ENCODE results near the gene PHACTR1. TPM values are rescaled to one million over a fixed set of nuclear protein-coding genes. Genes with fewer than 3 reads are reported as not detected.

PHACTR1 gene
- total RNA-seq, 1 experiment from 2014 or later = 5.2 TPM

DNA sequence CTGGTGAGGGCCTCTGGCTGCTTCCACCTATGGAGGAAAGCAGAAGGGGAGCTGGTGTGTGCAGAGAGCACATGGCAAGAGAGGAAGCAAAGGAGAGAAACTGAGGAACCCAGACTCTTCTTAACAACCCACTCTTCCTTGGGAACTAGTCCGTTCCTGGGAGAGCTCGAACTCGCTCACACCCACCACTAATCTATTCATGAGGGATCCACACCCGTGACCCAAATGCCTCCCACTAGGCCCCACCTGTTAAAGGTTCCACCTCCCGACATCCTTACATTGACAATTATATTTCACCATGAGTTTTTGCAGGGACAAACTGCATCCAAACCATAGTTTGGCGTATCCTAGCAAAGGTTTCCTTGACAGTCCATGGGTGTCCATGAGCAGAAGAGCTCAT, 488.5 kb downstream of the PHACTR1 start:
- H4K20me1 ChIP-seq (ENCODE audit: insufficient read depth, low read depth, low read length) = no peaks in the 10 kb centered on the region
- no peak for DNase-seq
- no peaks in the 10 kb centered on the region for H3K9me2 ChIP-seq (replicated peaks; ENCODE audit: insufficient read depth, low read length)
- H3K36me3 ChIP-seq (ENCODE audit: insufficient read depth, low read length) = no peaks in the 10 kb centered on the region
- H3K9ac ChIP-seq (ENCODE audit: low read length) = no peak overlapping the region
- no peaks in the 10 kb centered on the region for H3K27me3 ChIP-seq (ENCODE audit: low read length)
- no peak overlapping the region for H3K4me3 ChIP-seq (ENCODE audit: low read length)
- H3K4me1 ChIP-seq (ENCODE audit: low read length) = no peaks in the 10 kb centered on the region
- H2AFZ ChIP-seq (ENCODE audit: low read length) = no peak overlapping the region
- H3K9me3 ChIP-seq (ENCODE audit: low read length) = no peaks in the 10 kb centered on the region
- no peak overlapping the region for H3K4me2 ChIP-seq (ENCODE audit: low read depth, low read length, poor library complexity, severe bottlenecking)
- no peaks in the 10 kb centered on the region for H3K79me2 ChIP-seq (ENCODE audit: low read length)
- no peak overlapping the region for H3K27ac ChIP-seq (ENCODE audit: low read length)

DNA sequence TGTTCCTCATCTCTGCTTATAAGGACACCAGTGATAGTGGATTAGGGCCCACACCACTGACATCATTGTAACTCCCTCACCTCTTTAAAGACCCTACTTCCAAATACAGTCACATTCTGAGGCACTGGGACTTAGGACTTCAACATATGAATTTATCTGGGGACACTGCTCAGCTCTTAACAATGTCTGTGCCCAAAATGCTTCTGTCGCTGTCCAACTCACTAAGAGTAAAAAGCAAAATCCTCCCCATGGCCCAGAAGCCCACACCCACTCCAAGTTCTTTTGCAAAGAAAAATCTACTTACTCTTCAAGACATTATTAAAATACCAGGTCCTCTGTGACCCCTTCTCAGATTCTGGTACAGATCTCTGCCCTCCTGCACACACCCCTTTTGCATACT, 495.5 kb downstream of the PHACTR1 start:
- H3K27ac ChIP-seq (ENCODE audit: low read length) = no peak overlapping the region
- no peak overlapping the region for H2AFZ ChIP-seq (ENCODE audit: low read length)
- H3K79me2 ChIP-seq (ENCODE audit: low read length) = no peaks in the 10 kb centered on the region
- H3K9ac ChIP-seq (ENCODE audit: low read length) = no peak overlapping the region
- no peaks in the 10 kb centered on the region for H4K20me1 ChIP-seq (ENCODE audit: insufficient read depth, low read depth, low read length)
- no peaks in the 10 kb centered on the region for H3K36me3 ChIP-seq (ENCODE audit: insufficient read depth, low read length)
- DNase-seq = no peak
- peaks cover 5% of the 10 kb centered on the region for H3K4me1 ChIP-seq (ENCODE audit: low read length)
- H3K9me3 ChIP-seq (ENCODE audit: low read length) = no peaks in the 10 kb centered on the region
- H3K9me2 ChIP-seq (replicated peaks; ENCODE audit: insufficient read depth, low read length) = no peaks in the 10 kb centered on the region
- H3K4me2 ChIP-seq (ENCODE audit: low read depth, low read length, poor library complexity, severe bottlenecking) = no peak overlapping the region
- no peaks in the 10 kb centered on the region for H3K27me3 ChIP-seq (ENCODE audit: low read length)
- no peak overlapping the region for H3K4me3 ChIP-seq (ENCODE audit: low read length)

- DNase-seq = no peak
- H3K9me2 ChIP-seq (replicated peaks; ENCODE audit: insufficient read depth, low read length) = no peaks in the 10 kb centered on the region
- no peak overlapping the region for H2AFZ ChIP-seq (ENCODE audit: low read length)
- H3K36me3 ChIP-seq (ENCODE audit: insufficient read depth, low read length) = no peaks in the 10 kb centered on the region
- no peak overlapping the region for H3K27ac ChIP-seq (ENCODE audit: low read length)
- no peaks in the 10 kb centered on the region for H4K20me1 ChIP-seq (ENCODE audit: insufficient read depth, low read depth, low read length)
- no peak overlapping the region for H3K4me2 ChIP-seq (ENCODE audit: low read depth, low read length, poor library complexity, severe bottlenecking)
- H3K9me3 ChIP-seq (ENCODE audit: low read length) = no peaks in the 10 kb centered on the region
- peaks cover 10% of the 10 kb centered on the region for H3K4me1 ChIP-seq (ENCODE audit: low read length)
- H3K9ac ChIP-seq (ENCODE audit: low read length) = no peak overlapping the region
- no peaks in the 10 kb centered on the region for H3K27me3 ChIP-seq (ENCODE audit: low read length)
- H3K79me2 ChIP-seq (ENCODE audit: low read length) = no peaks in the 10 kb centered on the region
- H3K4me3 ChIP-seq (ENCODE audit: low read length) = no peak overlapping the region
Measured at GRCh38 chr6:13212538-13212937, 496.0 kb downstream of the PHACTR1 start.

DNA sequence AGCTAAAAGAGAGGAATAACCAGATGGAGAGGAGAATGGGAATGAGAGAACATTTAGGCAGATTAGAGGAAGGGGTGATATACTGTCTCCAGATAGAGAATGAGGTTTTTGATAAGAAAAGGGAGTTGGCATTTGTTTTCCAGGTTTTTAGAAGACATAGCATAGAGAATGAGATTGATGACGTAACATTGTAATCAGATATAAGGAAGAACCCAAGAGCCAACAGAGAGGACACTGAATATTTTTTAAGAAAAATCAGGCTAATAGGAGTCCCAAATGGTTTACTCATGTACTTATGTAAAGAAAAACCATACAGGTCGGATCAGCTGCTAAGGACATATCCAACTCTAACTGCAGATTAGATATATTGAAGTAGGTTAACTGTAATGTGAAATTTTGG, 498.8 kb downstream of the PHACTR1 start:
- no peak overlapping the region for H3K4me2 ChIP-seq (ENCODE audit: low read depth, low read length, poor library complexity, severe bottlenecking)
- H3K27ac ChIP-seq (ENCODE audit: low read length) = no peak overlapping the region
- H2AFZ ChIP-seq (ENCODE audit: low read length) = no peak overlapping the region
- no peaks in the 10 kb centered on the region for H3K79me2 ChIP-seq (ENCODE audit: low read length)
- H3K9me3 ChIP-seq (ENCODE audit: low read length) = no peaks in the 10 kb centered on the region
- H3K9ac ChIP-seq (ENCODE audit: low read length) = no peak overlapping the region
- no peaks in the 10 kb centered on the region for H3K36me3 ChIP-seq (ENCODE audit: insufficient read depth, low read length)
- peaks cover 12% of the 10 kb centered on the region for H3K4me1 ChIP-seq (ENCODE audit: low read length)
- no peaks in the 10 kb centered on the region for H3K27me3 ChIP-seq (ENCODE audit: low read length)
- no peak overlapping the region for H3K4me3 ChIP-seq (ENCODE audit: low read length)
- H3K9me2 ChIP-seq (replicated peaks; ENCODE audit: insufficient read depth, low read length) = no peaks in the 10 kb centered on the region
- no peaks in the 10 kb centered on the region for H4K20me1 ChIP-seq (ENCODE audit: insufficient read depth, low read depth, low read length)
- no peak for DNase-seq

- H3K4me1 ChIP-seq (ENCODE audit: low read length) = peaks cover 12% of the 10 kb centered on the region
- no peak overlapping the region for H3K4me2 ChIP-seq (ENCODE audit: low read depth, low read length, poor library complexity, severe bottlenecking)
- H3K9ac ChIP-seq (ENCODE audit: low read length) = no peak overlapping the region
- H3K36me3 ChIP-seq (ENCODE audit: insufficient read depth, low read length) = no peaks in the 10 kb centered on the region
- H4K20me1 ChIP-seq (ENCODE audit: insufficient read depth, low read depth, low read length) = no peaks in the 10 kb centered on the region
- H3K27ac ChIP-seq (ENCODE audit: low read length) = no peak overlapping the region
- H3K9me3 ChIP-seq (ENCODE audit: low read length) = no peaks in the 10 kb centered on the region
- H3K27me3 ChIP-seq (ENCODE audit: low read length) = no peaks in the 10 kb centered on the region
- no peak for DNase-seq
- H3K4me3 ChIP-seq (ENCODE audit: low read length) = no peak overlapping the region
- no peaks in the 10 kb centered on the region for H3K9me2 ChIP-seq (replicated peaks; ENCODE audit: insufficient read depth, low read length)
- H2AFZ ChIP-seq (ENCODE audit: low read length) = no peak overlapping the region
- no peaks in the 10 kb centered on the region for H3K79me2 ChIP-seq (ENCODE audit: low read length)
Measured at GRCh38 chr6:13216236-13217014, 499.9 kb downstream of the PHACTR1 start.

DNA sequence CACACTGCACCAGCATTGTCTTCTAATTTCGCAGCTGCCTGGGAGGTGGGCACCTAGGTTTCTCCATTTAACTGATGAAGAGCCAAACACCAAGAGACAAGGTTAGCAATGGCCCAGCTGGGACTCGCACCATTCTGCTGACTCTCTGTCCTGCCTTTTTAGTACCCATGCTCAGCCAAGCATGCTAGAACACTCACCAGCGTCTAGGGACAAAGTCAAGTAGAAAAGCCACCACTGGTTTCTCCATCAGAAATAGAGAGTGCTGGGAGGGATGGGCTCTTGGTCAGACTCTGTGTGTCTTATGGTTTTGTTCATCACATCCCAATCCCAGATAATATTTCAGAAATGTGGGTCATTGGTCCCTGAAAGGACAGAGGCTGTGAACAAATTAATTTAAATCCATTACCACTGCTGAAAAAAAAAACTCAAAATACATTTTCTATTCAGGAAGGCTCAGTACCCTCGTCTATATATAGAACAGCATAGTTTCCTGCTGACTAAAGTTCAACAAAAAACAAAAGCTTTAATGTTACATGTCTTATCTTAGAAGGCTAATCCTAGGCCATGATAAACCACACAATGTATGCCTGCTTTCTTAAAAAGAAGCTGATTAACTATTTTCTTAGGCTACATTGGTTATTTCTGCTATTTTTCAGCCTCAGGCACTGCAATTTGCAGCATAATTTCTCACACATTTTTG, 500.8 kb downstream of the PHACTR1 start:
- Histone ChIP-seq H3K27ac (ENCODE audit: low read length) (no peak overlapping the region), H3K27me3 (ENCODE audit: low read length) (no peaks in the 10 kb centered on the region), H3K79me2 (ENCODE audit: low read length) (no peaks in the 10 kb centered on the region), H3K4me3 (ENCODE audit: low read length) (no peak overlapping the region), H3K9ac (ENCODE audit: low read length) (no peak overlapping the region), H3K9me2 (replicated peaks; ENCODE audit: insufficient read depth, low read length) (no peaks in the 10 kb centered on the region), H3K9me3 (ENCODE audit: low read length) (no peaks in the 10 kb centered on the region), H4K20me1 (ENCODE audit: insufficient read depth, low read depth, low read length) (no peaks in the 10 kb centered on the region), H3K4me2 (ENCODE audit: low read depth, low read length, poor library complexity, severe bottlenecking) (no peak overlapping the region), H2AFZ (ENCODE audit: low read length) (no peak overlapping the region), H3K4me1 (ENCODE audit: low read length) (peaks cover 12% of the 10 kb centered on the region), H3K36me3 (ENCODE audit: insufficient read depth, low read length) (no peaks in the 10 kb centered on the region)
- no peak for DNase-seq

GRCh38 chr6:13220266-13220665, 503.7 kb downstream of the PHACTR1 start:
- H3K9me2 ChIP-seq (replicated peaks; ENCODE audit: insufficient read depth, low read length) = no peaks in the 10 kb centered on the region
- no peaks in the 10 kb centered on the region for H3K79me2 ChIP-seq (ENCODE audit: low read length)
- H3K36me3 ChIP-seq (ENCODE audit: insufficient read depth, low read length) = no peaks in the 10 kb centered on the region
- H2AFZ ChIP-seq (ENCODE audit: low read length) = no peak overlapping the region
- no peak overlapping the region for H3K27ac ChIP-seq (ENCODE audit: low read length)
- no peak overlapping the region for H3K4me2 ChIP-seq (ENCODE audit: low read depth, low read length, poor library complexity, severe bottlenecking)
- H4K20me1 ChIP-seq (ENCODE audit: insufficient read depth, low read depth, low read length) = no peaks in the 10 kb centered on the region
- H3K4me3 ChIP-seq (ENCODE audit: low read length) = no peak overlapping the region
- H3K27me3 ChIP-seq (ENCODE audit: low read length) = no peaks in the 10 kb centered on the region
- no peaks in the 10 kb centered on the region for H3K9me3 ChIP-seq (ENCODE audit: low read length)
- no peak for DNase-seq
- no peak overlapping the region for H3K9ac ChIP-seq (ENCODE audit: low read length)
- H3K4me1 ChIP-seq (ENCODE audit: low read length) = peaks cover 16% of the 10 kb centered on the region

DNA sequence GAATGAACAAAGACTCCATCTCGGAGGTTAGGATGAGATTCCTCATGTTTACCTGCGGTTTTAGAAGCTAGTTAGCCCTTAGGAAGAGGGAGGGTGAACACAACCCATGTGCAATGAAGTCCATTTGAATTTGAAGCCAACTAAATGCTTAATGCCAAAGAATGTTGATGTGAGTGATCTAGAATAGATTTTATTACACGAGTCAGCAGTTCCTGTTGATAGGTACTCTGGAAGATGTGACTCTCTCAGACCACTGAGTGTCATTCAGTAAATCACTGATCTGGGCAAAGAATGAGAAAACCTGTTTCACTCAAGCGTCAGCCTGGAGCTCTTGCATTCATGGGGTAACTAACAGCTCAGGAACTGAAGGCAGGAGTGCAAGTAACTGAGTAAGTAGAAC, 505.5 kb downstream of the PHACTR1 start:
- no peak overlapping the region for H3K4me2 ChIP-seq (ENCODE audit: low read depth, low read length, poor library complexity, severe bottlenecking)
- H4K20me1 ChIP-seq (ENCODE audit: insufficient read depth, low read depth, low read length) = no peaks in the 10 kb centered on the region
- H3K27ac ChIP-seq (ENCODE audit: low read length) = no peak overlapping the region
- H3K27me3 ChIP-seq (ENCODE audit: low read length) = no peaks in the 10 kb centered on the region
- no peak overlapping the region for H3K9ac ChIP-seq (ENCODE audit: low read length)
- H3K4me1 ChIP-seq (ENCODE audit: low read length) = peaks cover 11% of the 10 kb centered on the region
- H3K36me3 ChIP-seq (ENCODE audit: insufficient read depth, low read length) = no peaks in the 10 kb centered on the region
- no peak overlapping the region for H3K4me3 ChIP-seq (ENCODE audit: low read length)
- H3K79me2 ChIP-seq (ENCODE audit: low read length) = no peaks in the 10 kb centered on the region
- H3K9me3 ChIP-seq (ENCODE audit: low read length) = no peaks in the 10 kb centered on the region
- DNase-seq = no peak
- H2AFZ ChIP-seq (ENCODE audit: low read length) = no peak overlapping the region
- H3K9me2 ChIP-seq (replicated peaks; ENCODE audit: insufficient read depth, low read length) = no peaks in the 10 kb centered on the region
